ENCODE data around the gene WNT7B.

The WNT7B gene

GRCh38 chr22:45934168-45934564 is 42.8 kb downstream of the WNT7B start:
- Histone ChIP-seq H4K91ac (ENCODE audit: low read length) (no peak overlapping the region), H3K4me2 (ENCODE audit: low read length, poor library complexity, severe bottlenecking) (no peak overlapping the region), H3K79me1 (replicated peaks; ENCODE audit: low read length, poor library complexity, severe bottlenecking) (peaks cover 36% of the 10 kb centered on the region), H3K27ac (ENCODE audit: low read length, poor library complexity, severe bottlenecking) (no peak overlapping the region), H2AFZ (ENCODE audit: low read depth, low read length) (no peak overlapping the region), H2BK12ac (ENCODE audit: low read length in 2 of 2) (no peak overlapping the region), H3K4me1 (ENCODE audit: control insufficient read depth, insufficient read depth, low read depth, low read length) (peaks cover 45% of the 10 kb centered on the region), H3K9me3 (ENCODE audit: control insufficient read depth, low read length) (no peaks in the 10 kb centered on the region), H4K8ac (ENCODE audit: low read length) (no peak overlapping the region), H3K9ac (ENCODE audit: low read length) (no peak overlapping the region), H3K23ac (ENCODE audit: low read length in 2 of 2) (no peak overlapping the region), H3K27me3 (ENCODE audit: control insufficient read depth in 1 of 2, insufficient read depth in 1 of 2, low read length in 2 of 2) (peaks cover 0 to 83% of the 10 kb centered on the region in 2 experiments), H2BK15ac (ENCODE audit: low read depth, poor library complexity, severe bottlenecking) (no peak overlapping the region), H3K18ac (ENCODE audit: low read depth in 1 of 2, low read length in 2 of 2) (no peak overlapping the region), H3K4me3 (ENCODE audit: insufficient read depth in 1 of 2, low read depth in 1 of 2, low read length in 2 of 2) (no peak overlapping the region), H2BK120ac (ENCODE audit: low read depth, low read length) (no peak overlapping the region), H2BK5ac (ENCODE audit: low read depth, low read length, poor library complexity, severe bottlenecking) (no peak overlapping the region), H3K36me3 (ENCODE audit: control insufficient read depth in 1 of 2, insufficient read depth in 2 of 2, low read depth in 1 of 2, low read length in 2 of 2) (peaks cover 0 to 52% of the 10 kb centered on the region in 2 experiments), H3K14ac (ENCODE audit: low read length in 2 of 2) (no peak overlapping the region), H2AK5ac (ENCODE audit: low read length, severe bottlenecking) (peak overlapping the region; percentile 16), H3K4ac (ENCODE audit: low read depth in 1 of 2, low read length in 2 of 2) (no peak overlapping the region)
- no peak for DNase-seq
- 92% methylated on average over 6 of the region's 6 CpGs for WGBS

- H3K4ac ChIP-seq (ENCODE audit: low read depth in 1 of 2, low read length in 2 of 2), result no peak overlapping the region
- H3K4me1 ChIP-seq (ENCODE audit: control insufficient read depth, insufficient read depth, low read depth, low read length), result peaks cover 45% of the 10 kb centered on the region
- no peaks in the 10 kb centered on the region for H3K9me3 ChIP-seq (ENCODE audit: control insufficient read depth, low read length)
- H3K23ac ChIP-seq (ENCODE audit: low read length in 2 of 2), result no peak overlapping the region
- no peak overlapping the region for H3K14ac ChIP-seq (ENCODE audit: low read length in 2 of 2)
- H3K36me3 ChIP-seq (ENCODE audit: control insufficient read depth in 1 of 2, insufficient read depth in 2 of 2, low read depth in 1 of 2, low read length in 2 of 2), result peaks cover 0 to 55% of the 10 kb centered on the region in 2 experiments
- WGBS, result 87% methylated on average over 18 of the region's 18 CpGs
- H2AK5ac ChIP-seq (ENCODE audit: low read length, severe bottlenecking), result peak overlapping the region; percentile 16
- H4K91ac ChIP-seq (ENCODE audit: low read length), result no peak overlapping the region
- peaks cover 36% of the 10 kb centered on the region for H3K79me1 ChIP-seq (replicated peaks; ENCODE audit: low read length, poor library complexity, severe bottlenecking)
- H3K18ac ChIP-seq (ENCODE audit: low read depth in 1 of 2, low read length in 2 of 2), result no peak overlapping the region
- DNase-seq, result no peak
- H3K27me3 ChIP-seq (ENCODE audit: control insufficient read depth in 1 of 2, insufficient read depth in 1 of 2, low read length in 2 of 2), result peaks cover 0 to 83% of the 10 kb centered on the region in 2 experiments
- H2AFZ ChIP-seq (ENCODE audit: low read depth, low read length), result no peak overlapping the region
- no peak overlapping the region for H2BK15ac ChIP-seq (ENCODE audit: low read depth, poor library complexity, severe bottlenecking)
- H3K9ac ChIP-seq (ENCODE audit: low read length), result no peak overlapping the region
- H2BK120ac ChIP-seq (ENCODE audit: low read depth, low read length), result no peak overlapping the region
- no peak overlapping the region for H3K4me2 ChIP-seq (ENCODE audit: low read length, poor library complexity, severe bottlenecking)
- H2BK5ac ChIP-seq (ENCODE audit: low read depth, low read length, poor library complexity, severe bottlenecking), result no peak overlapping the region
- no peak overlapping the region for H4K8ac ChIP-seq (ENCODE audit: low read length)
- H2BK12ac ChIP-seq (ENCODE audit: low read length in 2 of 2), result no peak overlapping the region
- H3K27ac ChIP-seq (ENCODE audit: low read length, poor library complexity, severe bottlenecking), result no peak overlapping the region
- no peak overlapping the region for H3K4me3 ChIP-seq (ENCODE audit: insufficient read depth in 1 of 2, low read depth in 1 of 2, low read length in 2 of 2)
Measured at GRCh38 chr22:45933506-45934167, 43.3 kb downstream of the WNT7B start.

GRCh38 chr22:45932071-45932470 is 44.9 kb downstream of the WNT7B start:
- no peak overlapping the region for H2BK15ac ChIP-seq (ENCODE audit: low read depth, poor library complexity, severe bottlenecking)
- H3K9ac ChIP-seq (ENCODE audit: low read length), result no peak overlapping the region
- no peak overlapping the region for H3K14ac ChIP-seq (ENCODE audit: low read length in 2 of 2)
- no peak overlapping the region for H3K27ac ChIP-seq (ENCODE audit: low read length, poor library complexity, severe bottlenecking)
- H3K23ac ChIP-seq (ENCODE audit: low read length in 2 of 2), result no peak overlapping the region
- peaks cover 31% of the 10 kb centered on the region for H3K79me1 ChIP-seq (replicated peaks; ENCODE audit: low read length, poor library complexity, severe bottlenecking)
- 67% methylated on average over 6 of the region's 6 CpGs for WGBS
- H3K4me1 ChIP-seq (ENCODE audit: control insufficient read depth, insufficient read depth, low read depth, low read length), result peaks cover 53% of the 10 kb centered on the region
- no peak overlapping the region for H2BK120ac ChIP-seq (ENCODE audit: low read depth, low read length)
- no peak overlapping the region for H3K18ac ChIP-seq (ENCODE audit: low read depth in 1 of 2, low read length in 2 of 2)
- no peak overlapping the region for H3K4ac ChIP-seq (ENCODE audit: low read depth in 1 of 2, low read length in 2 of 2)
- H2BK5ac ChIP-seq (ENCODE audit: low read depth, low read length, poor library complexity, severe bottlenecking), result no peak overlapping the region
- no peak for DNase-seq
- peaks cover 0 to 88% of the 10 kb centered on the region in 2 experiments for H3K27me3 ChIP-seq (ENCODE audit: control insufficient read depth in 1 of 2, insufficient read depth in 1 of 2, low read length in 2 of 2)
- H2BK12ac ChIP-seq (ENCODE audit: low read length in 2 of 2), result no peak overlapping the region
- no peak overlapping the region for H4K91ac ChIP-seq (ENCODE audit: low read length)
- H3K4me2 ChIP-seq (ENCODE audit: low read length, poor library complexity, severe bottlenecking), result no peak overlapping the region
- H4K8ac ChIP-seq (ENCODE audit: low read length), result no peak overlapping the region
- H3K4me3 ChIP-seq (ENCODE audit: insufficient read depth in 1 of 2, low read depth in 1 of 2, low read length in 2 of 2), result no peak overlapping the region
- H3K9me3 ChIP-seq (ENCODE audit: control insufficient read depth, low read length), result no peaks in the 10 kb centered on the region
- H2AFZ ChIP-seq (ENCODE audit: low read depth, low read length), result no peak overlapping the region
- no peak overlapping the region for H2AK5ac ChIP-seq (ENCODE audit: low read length, severe bottlenecking)
- H3K36me3 ChIP-seq (ENCODE audit: control insufficient read depth in 1 of 2, insufficient read depth in 2 of 2, low read depth in 1 of 2, low read length in 2 of 2), result peaks cover 0 to 62% of the 10 kb centered on the region in 2 experiments

- Histone ChIP-seq H3K9me3 (ENCODE audit: control insufficient read depth, low read length) (no peaks in the 10 kb centered on the region), H3K36me3 (ENCODE audit: control insufficient read depth in 1 of 2, insufficient read depth in 2 of 2, low read depth in 1 of 2, low read length in 2 of 2) (peaks cover 0 to 60% of the 10 kb centered on the region in 2 experiments), H2BK12ac (ENCODE audit: low read length in 2 of 2) (no peak overlapping the region), H2AFZ (ENCODE audit: low read depth, low read length) (no peak overlapping the region), H3K4me1 (ENCODE audit: control insufficient read depth, insufficient read depth, low read depth, low read length) (peaks cover 62% of the 10 kb centered on the region), H4K91ac (ENCODE audit: low read length) (no peak overlapping the region), H4K8ac (ENCODE audit: low read length) (no peak overlapping the region), H3K9ac (ENCODE audit: low read length) (no peak overlapping the region), H2AK5ac (ENCODE audit: low read length, severe bottlenecking) (no peak overlapping the region), H3K14ac (ENCODE audit: low read length in 2 of 2) (no peak overlapping the region), H3K23ac (ENCODE audit: low read length in 2 of 2) (no peak overlapping the region), H3K27me3 (ENCODE audit: control insufficient read depth in 1 of 2, insufficient read depth in 1 of 2, low read length in 2 of 2) (peaks cover 0 to 80% of the 10 kb centered on the region in 2 experiments), H2BK5ac (ENCODE audit: low read depth, low read length, poor library complexity, severe bottlenecking) (no peak overlapping the region), H2BK120ac (ENCODE audit: low read depth, low read length) (no peak overlapping the region), H3K18ac (ENCODE audit: low read depth in 1 of 2, low read length in 2 of 2) (no peak overlapping the region), H3K4me2 (ENCODE audit: low read length, poor library complexity, severe bottlenecking) (no peak overlapping the region), H3K4me3 (ENCODE audit: insufficient read depth in 1 of 2, low read depth in 1 of 2, low read length in 2 of 2) (no peak overlapping the region), H2BK15ac (ENCODE audit: low read depth, poor library complexity, severe bottlenecking) (no peak overlapping the region), H3K27ac (ENCODE audit: low read length, poor library complexity, severe bottlenecking) (no peak overlapping the region), H3K79me1 (replicated peaks; ENCODE audit: low read length, poor library complexity, severe bottlenecking) (peaks cover 31% of the 10 kb centered on the region), H3K4ac (ENCODE audit: low read depth in 1 of 2, low read length in 2 of 2) (no peak overlapping the region)
- WGBS, result 95% methylated on average over 38 of the region's 38 CpGs
- DNase-seq, result no peak
Measured at GRCh38 chr22:45931042-45931441, 45.9 kb downstream of the WNT7B start.
